GM12801 (cell line): ENCODE data around the gene UNC13B.

Experiments used
- TF ChIP-seq, protein P1 (sequence below): IDR thresholded peaks from one replicate; pipeline ENCODE4 v1.5.1; 2011; ENCODE audit warnings: control low read depth; ENCODE audit not compliant: insufficient read length; ENCODE audit errors: extremely low read depth

UNC13B gene

DNA sequence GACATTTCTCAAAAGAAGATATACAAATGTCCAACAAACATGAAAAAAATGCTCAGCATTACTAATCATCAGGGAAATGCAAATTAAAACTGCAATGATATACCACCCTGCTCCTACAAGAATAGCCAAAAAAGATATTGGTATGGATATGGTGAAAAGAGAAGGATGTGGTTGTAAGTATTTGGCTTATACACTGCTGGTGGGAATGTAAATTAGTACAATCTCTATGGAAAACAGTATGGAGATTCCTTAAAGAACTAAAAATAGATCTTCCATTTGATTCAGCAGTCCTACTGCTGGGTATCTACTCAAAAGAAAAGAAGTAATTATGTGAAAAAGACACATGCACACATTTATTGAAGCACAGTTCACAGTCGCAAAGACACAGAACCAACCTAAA lies 260.5 kb downstream of the UNC13B start:
- TF ChIP-seq, protein P1, sequence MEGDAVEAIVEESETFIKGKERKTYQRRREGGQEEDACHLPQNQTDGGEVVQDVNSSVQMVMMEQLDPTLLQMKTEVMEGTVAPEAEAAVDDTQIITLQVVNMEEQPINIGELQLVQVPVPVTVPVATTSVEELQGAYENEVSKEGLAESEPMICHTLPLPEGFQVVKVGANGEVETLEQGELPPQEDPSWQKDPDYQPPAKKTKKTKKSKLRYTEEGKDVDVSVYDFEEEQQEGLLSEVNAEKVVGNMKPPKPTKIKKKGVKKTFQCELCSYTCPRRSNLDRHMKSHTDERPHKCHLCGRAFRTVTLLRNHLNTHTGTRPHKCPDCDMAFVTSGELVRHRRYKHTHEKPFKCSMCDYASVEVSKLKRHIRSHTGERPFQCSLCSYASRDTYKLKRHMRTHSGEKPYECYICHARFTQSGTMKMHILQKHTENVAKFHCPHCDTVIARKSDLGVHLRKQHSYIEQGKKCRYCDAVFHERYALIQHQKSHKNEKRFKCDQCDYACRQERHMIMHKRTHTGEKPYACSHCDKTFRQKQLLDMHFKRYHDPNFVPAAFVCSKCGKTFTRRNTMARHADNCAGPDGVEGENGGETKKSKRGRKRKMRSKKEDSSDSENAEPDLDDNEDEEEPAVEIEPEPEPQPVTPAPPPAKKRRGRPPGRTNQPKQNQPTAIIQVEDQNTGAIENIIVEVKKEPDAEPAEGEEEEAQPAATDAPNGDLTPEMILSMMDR: no peak

DNA sequence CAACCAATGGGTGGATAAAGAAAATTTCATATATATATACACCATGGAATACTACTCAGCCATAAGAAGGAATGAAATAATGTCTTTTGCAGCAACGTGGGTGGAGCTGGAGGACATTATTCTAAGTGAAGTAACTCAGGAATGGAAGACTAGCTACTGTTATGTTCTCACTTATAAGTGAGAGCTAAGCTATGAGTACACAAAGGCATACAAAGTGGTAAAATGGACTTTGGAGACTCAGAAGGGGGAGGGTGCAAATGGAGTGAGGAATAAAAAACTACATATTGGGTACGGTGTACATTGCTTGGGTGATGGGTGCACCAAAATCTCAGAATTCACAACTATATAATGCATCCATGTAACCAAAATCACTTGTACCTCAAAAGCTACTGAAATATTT lies 260.9 kb downstream of the UNC13B start:
- TF ChIP-seq, protein P1: no peak

DNA sequence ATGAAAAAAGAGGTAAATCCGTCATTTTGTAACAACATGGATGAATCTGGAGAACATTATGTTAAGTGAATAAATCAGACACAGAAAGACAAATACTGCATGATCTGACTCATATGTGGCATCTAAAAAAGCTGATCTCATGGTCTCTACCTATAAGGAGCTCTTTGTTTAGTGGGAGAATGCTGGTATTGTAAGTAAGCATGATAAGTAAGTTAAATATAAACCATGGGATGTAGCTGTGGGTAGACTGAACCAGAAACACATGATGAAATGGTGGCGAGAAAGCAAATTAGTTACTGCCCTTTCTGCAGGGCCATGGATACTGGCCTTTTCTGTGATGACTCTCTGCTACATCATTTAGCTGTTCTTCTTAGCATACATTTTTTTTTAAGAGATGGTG lies 261.7 kb downstream of the UNC13B start:
- TF ChIP-seq, protein P1: no peak

DNA sequence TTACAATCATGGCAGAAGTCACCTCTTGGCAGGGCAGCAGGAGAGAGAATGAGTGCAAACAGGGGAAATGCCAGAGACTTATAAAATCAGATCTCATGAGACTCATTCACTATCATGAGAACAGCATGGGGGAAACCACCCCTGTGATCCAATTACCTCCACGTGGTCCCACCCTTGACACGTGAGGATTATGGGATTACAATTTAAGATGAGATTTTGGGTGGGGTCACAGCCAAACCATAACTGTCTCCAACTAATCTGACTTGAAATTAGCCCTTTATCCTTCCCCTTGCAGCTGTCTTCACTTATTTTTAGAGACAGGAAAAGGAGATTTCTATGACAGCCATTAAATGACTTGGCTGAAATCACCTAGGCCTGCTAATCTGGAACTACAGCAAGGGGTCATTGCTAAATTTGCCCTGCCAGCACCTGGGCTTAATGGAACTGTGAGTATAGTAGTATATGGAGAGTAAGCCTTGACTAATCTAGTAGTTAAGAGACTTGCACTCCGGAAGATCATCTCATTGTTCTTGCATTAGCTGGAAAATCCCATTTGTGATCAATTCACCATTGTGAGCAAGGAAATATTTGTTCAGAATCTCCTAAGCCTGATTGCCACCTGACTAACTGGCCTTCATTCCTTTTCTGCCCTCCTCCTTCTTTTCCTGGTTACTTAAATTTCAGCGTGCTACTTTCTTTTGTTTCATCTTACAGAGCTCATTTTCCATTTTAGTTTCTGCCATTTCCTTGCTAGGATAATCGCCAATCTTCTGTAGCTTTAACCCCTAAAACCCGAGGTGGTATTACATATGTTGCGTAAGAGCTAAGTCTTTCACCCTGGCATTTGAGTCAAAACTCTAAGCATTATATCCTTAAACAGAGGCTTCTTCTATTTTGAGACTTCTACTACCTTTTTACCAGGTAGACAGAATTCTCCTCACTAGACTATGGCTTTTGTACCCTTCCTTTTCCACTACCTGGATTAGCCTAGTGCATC lies 262.8 kb downstream of the UNC13B start:
- TF ChIP-seq, protein P1: no peak

DNA sequence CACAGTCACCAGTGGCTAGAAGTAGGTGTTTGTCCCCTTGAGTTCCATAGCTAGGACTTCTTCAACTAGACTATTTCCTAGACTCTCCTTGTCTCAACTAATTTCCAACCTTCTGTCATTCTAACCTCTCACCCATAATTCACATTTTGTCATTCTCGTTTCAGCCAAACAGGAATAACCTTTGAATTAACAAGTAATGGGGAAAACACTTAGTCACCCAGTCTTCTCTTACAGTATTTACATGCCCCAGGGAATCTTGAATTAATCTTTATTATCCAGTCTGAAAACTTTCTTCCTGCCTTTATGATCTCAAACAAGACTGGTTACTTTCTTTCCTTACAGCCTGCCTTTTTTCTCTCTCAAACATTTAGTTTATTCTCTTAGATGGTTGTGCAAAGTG lies 264.8 kb downstream of the UNC13B start:
- TF ChIP-seq, protein P1: no peak

DNA sequence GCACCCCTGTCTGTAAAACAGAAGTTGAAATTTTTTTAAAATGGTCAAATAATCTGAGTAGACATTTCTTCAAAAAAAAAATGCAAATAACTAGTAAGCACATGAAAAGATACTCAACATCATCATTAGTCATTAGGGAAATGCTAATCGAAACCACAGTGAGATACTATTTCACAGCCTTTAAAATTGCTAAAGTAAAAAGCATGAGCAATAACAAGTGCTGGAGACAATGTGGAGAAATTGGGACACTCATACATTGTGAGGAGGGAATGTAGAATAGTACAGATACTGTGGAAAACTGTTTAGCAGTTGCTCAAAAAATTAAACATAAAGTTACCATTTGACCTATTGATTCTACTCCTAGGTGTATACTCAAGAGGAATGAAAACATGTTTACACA lies 269.7 kb downstream of the UNC13B start:
- TF ChIP-seq, protein P1: no peak

DNA sequence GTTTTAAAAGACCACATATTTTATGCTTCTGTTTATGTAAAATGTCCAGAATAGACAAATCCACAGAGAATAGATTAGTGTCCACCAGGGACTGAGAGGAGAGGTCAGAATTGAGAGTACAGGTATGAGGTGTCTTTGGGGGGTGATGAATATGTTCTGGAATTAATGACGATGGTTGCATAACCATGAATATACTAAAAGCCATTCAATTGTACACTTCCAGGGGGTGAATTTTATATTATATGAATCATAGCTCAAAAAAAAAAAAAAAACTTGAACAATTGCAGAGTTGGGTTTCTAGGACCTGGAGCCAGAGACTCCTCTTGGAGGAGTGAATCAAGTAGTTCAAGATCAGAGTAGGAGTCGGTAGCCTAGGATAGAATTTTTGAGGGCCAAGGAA lies 270.3 kb downstream of the UNC13B start:
- TF ChIP-seq, protein P1: no peak
